Mesothelial cell of epicardium (in vitro differentiated cells): ENCODE measurements around the gene ST7. TPM values are rescaled to one million over a fixed set of nuclear protein-coding genes. Genes with fewer than 3 reads are reported as not detected.
A peak's percentile ranks its signal among the peaks of the same experiment; 100 is the strongest.

Source experiments
- DNase-seq, 2 experiments: peaks; one replicate each; pipeline ENCODE4 v3.0.0; 2021; ENCODE audit warnings: low spot score in 2 of 2; ENCODE audit not compliant: unreplicated experiment in 2 of 2
- H3K27ac Mint-ChIP-seq: 2 replicates; pipeline ENCODE4 v1.8.0; 2021; ENCODE audit warnings: mixed read lengths
- H3K27me3 Mint-ChIP-seq: 2 replicates; pipeline ENCODE4 v1.8.0; 2021; ENCODE audit warnings: low read depth, mixed read lengths
- H3K36me3 Mint-ChIP-seq: 2 replicates; pipeline ENCODE4 v1.8.0; 2021; ENCODE audit warnings: mixed read lengths
- H3K4me1 Mint-ChIP-seq: 2 replicates; pipeline ENCODE4 v1.8.0; 2021; ENCODE audit warnings: mixed read lengths
- H3K4me3 Mint-ChIP-seq: 2 replicates; pipeline ENCODE4 v1.8.0; 2021; ENCODE audit warnings: mild to moderate bottlenecking, moderate library complexity, mixed read lengths
- H3K9me3 Mint-ChIP-seq: 2 replicates; pipeline ENCODE4 v1.8.0; 2021; ENCODE audit warnings: mixed read lengths
- total RNA-seq: library from RNA; stranded (reverse); gene quantifications from 3 replicates; pipeline ENCODE4 v1.2.1, GENCODE V29; 2021
- TF ChIP-seq, protein P1 (sequence below): fragments of 200-600 bp; sonication (generic); IDR thresholded peaks from one replicate; pipeline ENCODE4 v1.5.0; 2021; ENCODE audit warnings: antibody characterized with exemption; ENCODE audit not compliant: unreplicated experiment

The ST7 gene
- total RNA-seq, 1 donor from 2014 or later, result 40.5 TPM

DNA sequence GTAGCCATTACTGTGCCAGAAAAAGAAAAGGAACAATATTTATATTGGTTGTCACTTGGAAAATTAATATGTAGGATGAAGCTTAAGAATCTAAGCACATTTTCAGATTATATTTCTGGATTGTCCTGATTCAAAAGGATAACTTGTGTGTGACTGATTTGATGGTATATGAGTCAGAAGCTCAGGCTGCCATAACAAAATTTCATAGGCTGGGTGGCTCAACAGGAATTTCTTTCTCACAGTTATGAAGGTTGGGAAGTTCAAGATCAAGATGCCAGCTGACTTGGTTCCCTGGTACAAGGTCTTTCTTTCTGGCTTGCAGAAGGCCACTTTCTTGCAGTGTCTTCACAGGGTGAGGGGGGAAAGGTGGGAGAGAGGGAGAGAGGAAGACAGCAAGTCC, 108.5 kb downstream of the ST7 start:
- TF ChIP-seq, protein P1, sequence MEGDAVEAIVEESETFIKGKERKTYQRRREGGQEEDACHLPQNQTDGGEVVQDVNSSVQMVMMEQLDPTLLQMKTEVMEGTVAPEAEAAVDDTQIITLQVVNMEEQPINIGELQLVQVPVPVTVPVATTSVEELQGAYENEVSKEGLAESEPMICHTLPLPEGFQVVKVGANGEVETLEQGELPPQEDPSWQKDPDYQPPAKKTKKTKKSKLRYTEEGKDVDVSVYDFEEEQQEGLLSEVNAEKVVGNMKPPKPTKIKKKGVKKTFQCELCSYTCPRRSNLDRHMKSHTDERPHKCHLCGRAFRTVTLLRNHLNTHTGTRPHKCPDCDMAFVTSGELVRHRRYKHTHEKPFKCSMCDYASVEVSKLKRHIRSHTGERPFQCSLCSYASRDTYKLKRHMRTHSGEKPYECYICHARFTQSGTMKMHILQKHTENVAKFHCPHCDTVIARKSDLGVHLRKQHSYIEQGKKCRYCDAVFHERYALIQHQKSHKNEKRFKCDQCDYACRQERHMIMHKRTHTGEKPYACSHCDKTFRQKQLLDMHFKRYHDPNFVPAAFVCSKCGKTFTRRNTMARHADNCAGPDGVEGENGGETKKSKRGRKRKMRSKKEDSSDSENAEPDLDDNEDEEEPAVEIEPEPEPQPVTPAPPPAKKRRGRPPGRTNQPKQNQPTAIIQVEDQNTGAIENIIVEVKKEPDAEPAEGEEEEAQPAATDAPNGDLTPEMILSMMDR, result no peak
- peaks cover 5% of the 10 kb centered on the region for H3K9me3 Mint-ChIP-seq
- no peaks in the 10 kb centered on the region for H3K36me3 Mint-ChIP-seq
- H3K4me1 Mint-ChIP-seq, result peaks cover 7% of the 10 kb centered on the region
- H3K27me3 Mint-ChIP-seq, result no peaks in the 10 kb centered on the region
- no peak overlapping the region for H3K27ac Mint-ChIP-seq
- DNase-seq, result no peak
- H3K4me3 Mint-ChIP-seq, result no peak overlapping the region

DNA sequence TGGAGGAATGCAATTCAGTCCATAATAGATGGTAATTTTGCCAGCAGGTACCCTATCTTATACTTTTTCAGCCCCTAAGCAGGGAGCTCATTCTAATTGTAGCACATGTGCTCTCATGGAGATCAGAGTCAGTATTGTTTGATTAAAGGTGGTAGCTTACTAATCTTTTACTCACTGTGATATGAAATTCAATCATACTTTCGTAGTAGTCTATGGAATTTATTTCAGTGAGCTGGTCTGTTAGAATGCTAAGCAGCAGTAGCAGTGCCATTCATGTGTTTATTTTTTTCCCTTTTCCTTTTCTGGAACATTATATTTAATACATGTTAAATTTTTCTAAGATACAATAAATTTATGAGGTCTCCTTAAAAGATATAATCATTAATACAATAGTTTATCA, 109.0 kb downstream of the ST7 start:
- DNase-seq, result no peak
- Mint-ChIP-seq H3K36me3 (no peaks in the 10 kb centered on the region), H3K9me3 (peaks cover 5% of the 10 kb centered on the region), H3K27ac (no peak overlapping the region), H3K27me3 (no peaks in the 10 kb centered on the region), H3K4me3 (no peak overlapping the region), H3K4me1 (peaks cover 7% of the 10 kb centered on the region)
- TF ChIP-seq, protein P1, result no peak

DNA sequence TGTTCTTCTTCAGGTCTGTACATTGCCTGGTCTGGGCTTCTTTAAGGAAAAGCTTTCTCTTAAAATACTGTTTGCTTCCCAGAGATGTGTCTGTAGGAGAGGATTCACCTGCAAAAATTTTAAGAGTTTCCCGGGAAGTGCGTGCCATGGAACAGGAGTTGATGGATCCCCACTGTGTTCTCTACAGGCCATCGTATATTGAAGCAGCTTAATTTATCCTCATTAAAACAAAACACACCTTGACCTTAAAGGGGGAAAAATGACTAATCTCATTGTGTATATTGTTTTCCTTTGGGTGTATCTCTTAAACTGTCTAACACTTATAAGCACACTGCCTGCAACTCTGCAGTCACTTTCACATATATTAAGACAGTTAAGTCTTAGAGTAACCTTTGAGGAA, 111.4 kb downstream of the ST7 start:
- H3K9me3 Mint-ChIP-seq, result no peaks in the 10 kb centered on the region
- TF ChIP-seq, protein P1, result no peak
- H3K27ac Mint-ChIP-seq, result peak overlapping the region; percentile 39
- no peak overlapping the region for H3K4me3 Mint-ChIP-seq
- DNase-seq, result no peak
- H3K4me1 Mint-ChIP-seq, result peaks cover 7% of the 10 kb centered on the region
- no peaks in the 10 kb centered on the region for H3K27me3 Mint-ChIP-seq
- no peaks in the 10 kb centered on the region for H3K36me3 Mint-ChIP-seq

DNA sequence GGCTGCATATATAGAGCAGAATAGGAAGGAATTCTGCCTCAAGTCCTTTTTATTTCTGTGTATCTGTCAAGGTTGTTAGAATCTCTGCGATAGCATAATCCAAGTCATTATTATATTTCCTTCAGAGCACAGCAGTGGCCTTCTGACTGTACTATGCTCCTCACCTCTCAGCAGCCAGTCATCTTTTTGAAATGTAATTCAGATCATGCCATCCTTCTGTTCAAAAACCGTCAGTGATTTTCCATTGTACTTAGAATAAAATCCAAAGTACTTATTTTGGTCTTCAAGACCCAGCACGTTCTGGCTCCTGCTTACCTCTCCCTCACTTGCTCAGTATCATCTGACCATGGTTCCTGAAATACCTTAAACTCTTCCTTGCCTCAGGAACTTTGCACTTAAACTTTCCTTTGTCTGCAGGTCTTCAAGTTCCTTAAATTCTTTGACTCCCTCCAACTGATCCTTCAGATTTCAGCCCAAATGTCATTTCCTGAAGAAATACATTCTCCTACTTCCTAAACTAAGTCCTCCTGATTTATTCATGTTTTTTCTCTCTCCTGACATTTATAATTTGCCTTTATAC, 112.4 kb downstream of the ST7 start:
- TF ChIP-seq, protein P1, result no peak
- no peak for DNase-seq
- H3K27ac Mint-ChIP-seq, result peak overlapping the region; percentile 32
- no peak overlapping the region for H3K4me3 Mint-ChIP-seq
- no peaks in the 10 kb centered on the region for H3K36me3 Mint-ChIP-seq
- H3K27me3 Mint-ChIP-seq, result no peaks in the 10 kb centered on the region
- peaks cover 7% of the 10 kb centered on the region for H3K4me1 Mint-ChIP-seq
- H3K9me3 Mint-ChIP-seq, result no peaks in the 10 kb centered on the region

DNA sequence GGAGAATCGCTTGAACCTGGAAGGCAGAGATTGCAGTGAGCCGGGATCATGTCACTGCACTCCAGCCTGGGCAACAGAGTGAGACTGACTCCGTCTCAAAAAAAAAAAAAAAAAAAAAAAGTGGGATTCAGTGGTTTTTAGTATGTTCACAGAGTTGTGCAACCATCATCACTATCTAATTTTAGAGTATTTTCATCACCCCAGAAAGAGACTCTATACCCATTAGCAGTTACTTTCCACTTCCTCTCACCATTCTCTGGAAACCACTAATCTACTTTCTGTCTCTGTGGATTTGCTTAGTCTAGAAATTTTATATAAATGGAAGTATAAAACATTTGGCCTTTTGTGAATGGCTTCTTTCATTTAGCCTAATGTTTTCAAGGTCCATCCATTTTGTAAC, 113.4 kb downstream of the ST7 start:
- no peak overlapping the region for H3K27ac Mint-ChIP-seq
- TF ChIP-seq, protein P1, result no peak
- peaks cover 10% of the 10 kb centered on the region for H3K4me1 Mint-ChIP-seq
- H3K27me3 Mint-ChIP-seq, result no peaks in the 10 kb centered on the region
- H3K4me3 Mint-ChIP-seq, result no peak overlapping the region
- no peak for DNase-seq
- H3K9me3 Mint-ChIP-seq, result no peaks in the 10 kb centered on the region
- H3K36me3 Mint-ChIP-seq, result no peaks in the 10 kb centered on the region

DNA sequence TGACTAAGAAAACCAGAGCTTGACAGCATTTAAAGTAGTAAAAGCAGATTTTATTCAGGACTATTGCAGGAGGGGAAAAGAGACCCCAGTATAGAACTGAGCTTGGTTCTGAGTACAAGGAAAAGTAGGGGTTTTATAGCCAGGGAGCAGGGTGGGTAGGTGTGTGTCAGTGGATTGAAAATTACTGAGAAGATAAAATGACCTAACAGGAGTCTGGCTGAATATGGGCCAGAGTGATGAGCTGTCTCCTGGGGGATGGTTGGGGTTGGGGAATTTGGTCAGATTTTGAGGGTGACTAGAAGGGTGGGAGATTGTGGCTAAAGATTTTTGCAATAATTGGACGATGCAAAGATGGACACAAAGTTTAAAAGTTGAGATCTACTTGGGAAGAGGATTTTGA, 114.0 kb downstream of the ST7 start:
- no peaks in the 10 kb centered on the region for H3K9me3 Mint-ChIP-seq
- DNase-seq, result no peak
- H3K4me3 Mint-ChIP-seq, result no peak overlapping the region
- no peak overlapping the region for H3K27ac Mint-ChIP-seq
- no peaks in the 10 kb centered on the region for H3K27me3 Mint-ChIP-seq
- peaks cover 14% of the 10 kb centered on the region for H3K4me1 Mint-ChIP-seq
- no peaks in the 10 kb centered on the region for H3K36me3 Mint-ChIP-seq
- TF ChIP-seq, protein P1, result no peak
